Mucosa of descending colon (tissue), 3 donors: Measurements from ENCODE around the gene ERC2. TPM values are rescaled to one million over a fixed set of nuclear protein-coding genes. Genes with fewer than 3 reads are reported as not detected.

Experiments
- ATAC-seq: fragments of 200-7000 bp; cut with Tn5 transposase; one replicate; pipeline ENCODE4 v1.9.1; 2020; ENCODE audit warnings: mild to moderate bottlenecking, moderate library complexity
- DNase-seq, 3 donors: peaks; one replicate each; pipeline ENCODE4 v3.0.0-alpha.2; 2020
- H3K36me3 ChIP-seq: fragments of 200-600 bp; one replicate; pipeline ENCODE4 v1.8.0; 2021; ENCODE audit warnings: low read depth, mild to moderate bottlenecking
- H3K4me1 ChIP-seq: fragments of 200-600 bp; one replicate; pipeline ENCODE4 v1.8.0; 2021; ENCODE audit warnings: low read depth, mild to moderate bottlenecking
- H3K4me3 ChIP-seq: fragments of 200-600 bp; one replicate; pipeline ENCODE4 v1.8.0; 2021; ENCODE audit warnings: mild to moderate bottlenecking
- H3K9me3 ChIP-seq: fragments of 200-600 bp; one replicate; pipeline ENCODE4 v1.8.0; 2021; ENCODE audit warnings: mild to moderate bottlenecking
- intact Hi-C, 2 donors: fragments of 100-400 bp; cut with DNase I in 1 of 2; cut with micrococcal nuclease in 1 of 2; formaldehyde crosslinking; loops; one replicate each; pipeline versions ENCODE4 v1.11.0 to v1.11.1; 2022; cut with DNase I, micrococcal nuclease
- total RNA-seq, 3 donors: library from RNA; stranded (reverse); fragmentation: NEBNext Ultra II Directional in 2 of 3; extraction: Animal tissue kit (Norgen Biotek cat#: 25700) in 2 of 3; gene quantifications; one replicate each; pipeline versions ENCODE4 v1.2.1 to v1.2.4, GENCODE V29; 2021 to 2023
- TF ChIP-seq, protein P1 (sequence below): fragments of 200-600 bp; IDR thresholded peaks from one replicate; pipeline ENCODE4 v1.8.0; 2022; ENCODE audit warnings: antibody characterized with exemption, mild to moderate bottlenecking
- donor health status: DM: no; HTN: no; CAD: no; lungs with moderate emphysema.
- donor health status: DM: no; HTN: no; CAD: no.
- donor health status: DM: no; HTN: yes; CAD: no.

Gene ERC2
- total RNA-seq, 3 donors from 2014 or later, result 0.06 to 1.8 (median 0.43) TPM

DNA sequence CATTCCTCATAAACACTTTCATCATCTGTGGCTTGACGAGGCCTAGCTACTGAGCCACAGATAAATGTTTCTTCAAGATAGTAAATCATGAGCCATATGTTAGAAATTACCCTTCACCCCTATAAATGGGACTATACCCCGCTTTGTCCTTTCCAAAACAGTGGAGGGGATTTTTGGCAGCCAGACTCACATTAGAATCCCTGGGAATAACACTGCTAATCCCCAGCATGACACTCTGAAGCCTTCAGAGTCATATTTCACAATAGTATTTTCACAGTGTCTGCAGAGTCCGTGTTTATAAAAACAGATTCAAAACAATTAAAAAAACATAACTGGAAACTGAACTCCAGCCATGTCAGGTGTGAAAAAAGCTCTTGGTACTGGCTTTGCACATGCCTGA lies 271.6 kb downstream of the ERC2 start:
- Histone ChIP-seq H3K4me1 (no peaks in the 10 kb centered on the region), H3K36me3 (no peaks in the 10 kb centered on the region), H3K4me3 (no peak overlapping the region), H3K9me3 (no peaks in the 10 kb centered on the region)
- TF ChIP-seq, protein P1, sequence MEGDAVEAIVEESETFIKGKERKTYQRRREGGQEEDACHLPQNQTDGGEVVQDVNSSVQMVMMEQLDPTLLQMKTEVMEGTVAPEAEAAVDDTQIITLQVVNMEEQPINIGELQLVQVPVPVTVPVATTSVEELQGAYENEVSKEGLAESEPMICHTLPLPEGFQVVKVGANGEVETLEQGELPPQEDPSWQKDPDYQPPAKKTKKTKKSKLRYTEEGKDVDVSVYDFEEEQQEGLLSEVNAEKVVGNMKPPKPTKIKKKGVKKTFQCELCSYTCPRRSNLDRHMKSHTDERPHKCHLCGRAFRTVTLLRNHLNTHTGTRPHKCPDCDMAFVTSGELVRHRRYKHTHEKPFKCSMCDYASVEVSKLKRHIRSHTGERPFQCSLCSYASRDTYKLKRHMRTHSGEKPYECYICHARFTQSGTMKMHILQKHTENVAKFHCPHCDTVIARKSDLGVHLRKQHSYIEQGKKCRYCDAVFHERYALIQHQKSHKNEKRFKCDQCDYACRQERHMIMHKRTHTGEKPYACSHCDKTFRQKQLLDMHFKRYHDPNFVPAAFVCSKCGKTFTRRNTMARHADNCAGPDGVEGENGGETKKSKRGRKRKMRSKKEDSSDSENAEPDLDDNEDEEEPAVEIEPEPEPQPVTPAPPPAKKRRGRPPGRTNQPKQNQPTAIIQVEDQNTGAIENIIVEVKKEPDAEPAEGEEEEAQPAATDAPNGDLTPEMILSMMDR, result no peak
- ATAC-seq, result no peak
- intact Hi-C loops, result no loop called here
- DNase-seq, result peak in 1 of 3 donors; percentile 4

GRCh38 chr3:56193519-56193918 lies 274.7 kb downstream of the ERC2 start:
- intact Hi-C loops, result no loop called here
- Histone ChIP-seq H3K36me3 (no peaks in the 10 kb centered on the region), H3K4me3 (no peak overlapping the region), H3K9me3 (no peaks in the 10 kb centered on the region), H3K4me1 (no peaks in the 10 kb centered on the region)
- DNase-seq (no peak), ATAC-seq (no peak)
- TF ChIP-seq, protein P1, result no peak

DNA sequence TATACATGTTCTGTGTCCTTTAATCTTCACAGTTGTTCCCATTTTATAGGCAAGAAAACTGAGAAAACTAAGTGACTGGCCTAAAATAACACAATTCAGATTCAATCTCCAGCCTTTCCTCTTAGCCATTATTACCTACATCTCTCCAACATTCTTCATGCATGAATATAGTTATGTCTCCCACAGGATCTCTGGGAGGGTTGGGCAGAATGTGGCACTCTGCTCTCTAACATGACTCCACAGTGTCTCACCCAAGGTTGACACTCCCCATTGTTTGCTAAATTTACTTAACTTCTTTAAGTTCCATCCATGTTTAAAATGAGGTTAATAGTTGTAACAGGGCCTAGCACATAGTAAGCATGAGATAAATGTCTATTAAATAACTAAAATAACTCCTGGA lies 276.3 kb downstream of the ERC2 start:
- no peak for DNase-seq
- Histone ChIP-seq H3K4me3 (no peak overlapping the region), H3K9me3 (no peaks in the 10 kb centered on the region), H3K36me3 (no peaks in the 10 kb centered on the region), H3K4me1 (no peaks in the 10 kb centered on the region)
- intact Hi-C loops, result no loop called here
- TF ChIP-seq, protein P1, result no peak
- no peak for ATAC-seq

- peak in 1 of 3 donors; percentile 2 for DNase-seq
- intact Hi-C loops, result no loop called here
- TF ChIP-seq, protein P1, result no peak
- H3K4me1 ChIP-seq, result no peaks in the 10 kb centered on the region
- no peaks in the 10 kb centered on the region for H3K9me3 ChIP-seq
- no peak overlapping the region for H3K4me3 ChIP-seq
- peak; percentile 44 for ATAC-seq
- no peaks in the 10 kb centered on the region for H3K36me3 ChIP-seq
These were observed 277.4 kb downstream of the ERC2 start for GRCh38 chr3:56190771-56191305.

- H3K4me3 ChIP-seq, result no peak overlapping the region
- intact Hi-C loops, result no loop called here
- no peaks in the 10 kb centered on the region for H3K4me1 ChIP-seq
- DNase-seq (no peak), ATAC-seq (no peak)
- no peaks in the 10 kb centered on the region for H3K9me3 ChIP-seq
- H3K36me3 ChIP-seq, result no peaks in the 10 kb centered on the region
- TF ChIP-seq, protein P1, result no peak
These were observed 278.1 kb downstream of the ERC2 start for GRCh38 chr3:56190130-56190529.

GRCh38 chr3:56189536-56189935 lies 278.7 kb downstream of the ERC2 start:
- DNase-seq (no peak), ATAC-seq (no peak)
- H3K36me3 ChIP-seq, result no peaks in the 10 kb centered on the region
- intact Hi-C loops, result no loop called here
- TF ChIP-seq, protein P1, result no peak
- H3K4me3 ChIP-seq, result no peak overlapping the region
- no peaks in the 10 kb centered on the region for H3K9me3 ChIP-seq
- no peaks in the 10 kb centered on the region for H3K4me1 ChIP-seq
